Neural progenitor cell (in vitro differentiated cells): ENCODE data around the gene TMEM108. TPM values are rescaled to one million over a fixed set of nuclear protein-coding genes. Genes with fewer than 3 reads are reported as not detected.

ENCODE experiments used
- DNase-seq: peaks from one replicate; pipeline ENCODE4 v3.0.0-alpha.2; 2016; ENCODE audit warnings: low spot score
- H2AFZ ChIP-seq: fragments of 200-600 bp; sonication (generic); replicated peaks from 2 replicates; pipeline ENCODE4 v1.6.1; 2016; ENCODE audit warnings: antibody characterized with exemption
- H3F3A ChIP-seq: fragments of 200-600 bp; sonication (generic); 2 replicates; pipeline ENCODE4 v1.6.1; 2016; ENCODE audit warnings: antibody characterized with exemption, low read depth
- H3K27ac ChIP-seq: fragments of 200-600 bp; sonication (generic); 2 replicates; pipeline ENCODE4 v1.5.1; 2016; ENCODE audit warnings: mild to moderate bottlenecking
- H3K27me3 ChIP-seq: fragments of 200-600 bp; sonication (generic); 2 replicates; pipeline ENCODE4 v1.6.1; 2016; ENCODE audit warnings: mild to moderate bottlenecking, moderate library complexity
- H3K36me3 ChIP-seq: fragments of 200-600 bp; sonication (generic); 2 replicates; pipeline ENCODE4 v1.5.1; 2016
- H3K4me1 ChIP-seq: fragments of 200-600 bp; sonication (generic); 2 replicates; pipeline ENCODE4 v1.6.1; 2016; ENCODE audit warnings: mixed run types
- H3K4me2 ChIP-seq: fragments of 200-600 bp; sonication (generic); 2 replicates; pipeline ENCODE4 v1.6.1; 2016
- H3K4me3 ChIP-seq: fragments of 200-600 bp; sonication (generic); 2 replicates; pipeline ENCODE4 v1.5.1; 2016
- H3K79me2 ChIP-seq: fragments of 200-600 bp; sonication (generic); 2 replicates; pipeline ENCODE4 v1.6.1; 2016; ENCODE audit warnings: low read depth
- H3K9ac ChIP-seq: fragments of 200-600 bp; sonication (generic); 2 replicates; pipeline ENCODE4 v1.6.1; 2016
- H3K9me3 ChIP-seq: fragments of 200-600 bp; sonication (generic); 2 replicates; pipeline ENCODE4 v1.5.1; 2016; ENCODE audit warnings: low read depth
- H4K20me1 ChIP-seq: fragments of 200-600 bp; sonication (generic); 2 replicates; pipeline ENCODE4 v1.6.1; 2016; ENCODE audit warnings: low read depth
- H3K27ac Mint-ChIP-seq: 3 replicates; pipeline ENCODE4 v1.8.0; 2021; ENCODE audit warnings: mixed read lengths
- H3K27me3 Mint-ChIP-seq: 2 replicates; pipeline ENCODE4 v1.8.0; 2022; ENCODE audit warnings: low read depth, mild to moderate bottlenecking, inconsistent platforms, moderate library complexity, mixed read lengths; ENCODE audit not compliant: insufficient read depth
- H3K36me3 Mint-ChIP-seq: 3 replicates; pipeline ENCODE4 v1.8.0; 2021; ENCODE audit warnings: mixed read lengths
- H3K4me1 Mint-ChIP-seq: 3 replicates; pipeline ENCODE4 v1.8.0; 2021; ENCODE audit warnings: mixed read lengths
- H3K4me3 Mint-ChIP-seq: 3 replicates; pipeline ENCODE4 v1.8.0; 2021; ENCODE audit warnings: mild to moderate bottlenecking, moderate library complexity, mixed read lengths
- H3K9me3 Mint-ChIP-seq: 3 replicates; pipeline ENCODE4 v1.8.0; 2020; ENCODE audit warnings: mixed read lengths
- EZH2 ChIP-seq: fragments of 200-600 bp; sonication (generic); IDR thresholded peaks from 2 replicates; pipeline ENCODE4 v1.6.1; 2017; ENCODE audit warnings: antibody characterized with exemption, mild to moderate bottlenecking, moderate library complexity
- EZH2phosphoT487 ChIP-seq: fragments of 200-600 bp; sonication (generic); IDR thresholded peaks from 2 replicates; pipeline ENCODE4 v1.6.1; 2017; ENCODE audit warnings: antibody characterized with exemption
- total RNA-seq: library from RNA; depleted of rRNA; stranded (reverse); fragments of >200 nt; gene quantifications from 2 replicates; pipeline ENCODE4 v1.2.3, GENCODE V29; 2015; ENCODE audit warnings: low replicate concordance
- TF ChIP-seq, protein P1 (sequence below): fragments of 200-600 bp; sonication (generic); IDR thresholded peaks from 2 replicates; pipeline ENCODE4 v1.5.1; 2017; ENCODE audit warnings: antibody characterized with exemption, mild to moderate bottlenecking

Gene TMEM108
- total RNA-seq, 1 donor from 2014 or later: 4.8 TPM

DNA sequence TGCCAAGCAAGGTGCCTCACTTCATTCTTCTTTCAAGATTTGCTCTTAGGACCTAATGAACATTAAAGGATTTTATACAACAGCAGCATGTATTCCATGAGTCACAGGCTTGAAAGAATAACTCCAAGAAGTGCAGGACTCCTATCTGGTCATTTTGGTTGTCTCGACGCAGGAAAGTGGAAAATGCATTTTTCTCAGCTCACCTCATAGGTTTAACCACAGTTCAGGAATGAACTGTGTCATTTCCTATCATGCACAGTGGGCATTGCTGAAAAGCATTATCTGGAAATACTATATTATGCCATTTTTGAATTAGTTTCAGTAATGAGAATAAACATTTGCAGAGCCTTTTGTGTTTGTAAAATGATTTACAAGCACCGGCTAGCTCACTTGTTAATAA is 263.0 kb downstream of the TMEM108 start:
- no peak for DNase-seq
- H3K4me1 Mint-ChIP-seq: peaks cover 47% of the 10 kb centered on the region
- H3K27me3 Mint-ChIP-seq: peaks cover 2% of the 10 kb centered on the region
- Histone ChIP-seq H3K4me2 (no peak overlapping the region), H4K20me1 (no peaks in the 10 kb centered on the region), H3K36me3 (no peaks in the 10 kb centered on the region), H3K27ac (no peak overlapping the region), H3K4me1 (peaks cover 6% of the 10 kb centered on the region), H3K9me3 (no peaks in the 10 kb centered on the region), H3K79me2 (no peaks in the 10 kb centered on the region), H2AFZ (no peak overlapping the region), H3K4me3 (no peak overlapping the region), H3K9ac (no peak overlapping the region), H3K27me3 (no peaks in the 10 kb centered on the region), H3F3A (no peaks in the 10 kb centered on the region)
- H3K36me3 Mint-ChIP-seq: no peaks in the 10 kb centered on the region
- H3K27ac Mint-ChIP-seq: peak overlapping the region; percentile 18
- H3K9me3 Mint-ChIP-seq: no peaks in the 10 kb centered on the region
- no peak overlapping the region for H3K4me3 Mint-ChIP-seq
- TF ChIP-seq EZH2phosphoT487: no peak
- TF ChIP-seq, protein P1, sequence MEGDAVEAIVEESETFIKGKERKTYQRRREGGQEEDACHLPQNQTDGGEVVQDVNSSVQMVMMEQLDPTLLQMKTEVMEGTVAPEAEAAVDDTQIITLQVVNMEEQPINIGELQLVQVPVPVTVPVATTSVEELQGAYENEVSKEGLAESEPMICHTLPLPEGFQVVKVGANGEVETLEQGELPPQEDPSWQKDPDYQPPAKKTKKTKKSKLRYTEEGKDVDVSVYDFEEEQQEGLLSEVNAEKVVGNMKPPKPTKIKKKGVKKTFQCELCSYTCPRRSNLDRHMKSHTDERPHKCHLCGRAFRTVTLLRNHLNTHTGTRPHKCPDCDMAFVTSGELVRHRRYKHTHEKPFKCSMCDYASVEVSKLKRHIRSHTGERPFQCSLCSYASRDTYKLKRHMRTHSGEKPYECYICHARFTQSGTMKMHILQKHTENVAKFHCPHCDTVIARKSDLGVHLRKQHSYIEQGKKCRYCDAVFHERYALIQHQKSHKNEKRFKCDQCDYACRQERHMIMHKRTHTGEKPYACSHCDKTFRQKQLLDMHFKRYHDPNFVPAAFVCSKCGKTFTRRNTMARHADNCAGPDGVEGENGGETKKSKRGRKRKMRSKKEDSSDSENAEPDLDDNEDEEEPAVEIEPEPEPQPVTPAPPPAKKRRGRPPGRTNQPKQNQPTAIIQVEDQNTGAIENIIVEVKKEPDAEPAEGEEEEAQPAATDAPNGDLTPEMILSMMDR: no peak
- TF ChIP-seq EZH2: no peak

DNA sequence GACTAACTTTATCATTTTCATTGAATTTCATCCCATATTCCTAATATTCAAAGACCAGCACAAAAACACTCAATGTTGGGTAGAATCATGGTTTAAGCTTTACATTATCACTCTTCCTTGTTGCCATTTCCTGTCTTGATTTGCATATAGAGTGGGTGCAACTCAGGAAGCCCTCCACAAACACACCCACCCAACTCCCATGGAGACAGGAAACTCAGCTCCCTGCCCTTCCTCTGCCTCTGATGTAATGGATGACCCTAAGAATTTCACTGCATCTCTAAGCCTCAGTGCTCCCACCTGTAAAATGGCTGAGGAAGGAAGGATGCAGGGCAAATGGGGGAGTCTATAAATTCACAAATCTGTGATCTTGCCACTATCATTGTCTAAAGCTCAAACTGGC is 263.5 kb downstream of the TMEM108 start:
- no peak overlapping the region for H3K27ac Mint-ChIP-seq
- TF ChIP-seq, protein P1: no peak
- TF ChIP-seq EZH2phosphoT487 (no peak), EZH2 (no peak)

DNA sequence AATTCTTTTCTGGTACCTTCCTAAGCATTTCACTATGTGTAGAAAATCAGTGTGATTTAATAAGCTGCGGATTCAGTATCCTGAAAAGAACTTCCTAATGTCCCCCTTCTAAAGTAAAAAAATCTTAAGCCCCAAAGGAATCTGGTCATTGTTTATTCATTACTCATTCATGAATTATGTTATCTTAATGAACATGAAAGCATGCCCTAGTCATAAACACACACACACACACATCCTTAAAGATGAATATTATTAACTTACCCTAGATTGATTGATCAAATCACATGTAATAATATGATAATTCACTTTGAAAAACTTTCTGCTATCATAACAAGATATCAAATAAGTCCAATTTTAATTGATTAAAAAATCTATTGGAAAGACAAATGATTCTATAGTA is 265.2 kb downstream of the TMEM108 start:
- H3K9me3 ChIP-seq: no peaks in the 10 kb centered on the region
- H3K36me3 ChIP-seq: no peaks in the 10 kb centered on the region
- no peak overlapping the region for H3K27ac ChIP-seq
- H2AFZ ChIP-seq: no peak overlapping the region
- no peak overlapping the region for H3K9ac ChIP-seq
- Mint-ChIP-seq H3K4me1 (peaks cover 30% of the 10 kb centered on the region), H3K27ac (no peak overlapping the region), H3K4me3 (no peak overlapping the region), H3K9me3 (peaks cover 2% of the 10 kb centered on the region), H3K36me3 (no peaks in the 10 kb centered on the region), H3K27me3 (peaks cover 2% of the 10 kb centered on the region)
- no peaks in the 10 kb centered on the region for H3F3A ChIP-seq
- TF ChIP-seq EZH2 (no peak), EZH2phosphoT487 (no peak)
- TF ChIP-seq, protein P1: no peak
- H3K4me3 ChIP-seq: no peak overlapping the region
- H3K4me2 ChIP-seq: no peak overlapping the region
- no peak for DNase-seq
- H3K4me1 ChIP-seq: peaks cover 6% of the 10 kb centered on the region
- H4K20me1 ChIP-seq: no peaks in the 10 kb centered on the region
- H3K79me2 ChIP-seq: no peaks in the 10 kb centered on the region
- no peaks in the 10 kb centered on the region for H3K27me3 ChIP-seq

More for the DNA sequence above, 263.5 kb downstream of the TMEM108 start:
- no peak overlapping the region for H3K9ac ChIP-seq
- DNase-seq: no peak
- H4K20me1 ChIP-seq: no peaks in the 10 kb centered on the region
- no peak overlapping the region for H3K4me3 ChIP-seq
- H3F3A ChIP-seq: no peaks in the 10 kb centered on the region
- H3K4me1 ChIP-seq: peaks cover 6% of the 10 kb centered on the region
- Mint-ChIP-seq H3K4me3 (no peak overlapping the region), H3K9me3 (no peaks in the 10 kb centered on the region), H3K27me3 (peaks cover 2% of the 10 kb centered on the region), H3K4me1 (peaks cover 41% of the 10 kb centered on the region), H3K36me3 (no peaks in the 10 kb centered on the region)
- no peak overlapping the region for H2AFZ ChIP-seq
- no peaks in the 10 kb centered on the region for H3K27me3 ChIP-seq
- no peaks in the 10 kb centered on the region for H3K9me3 ChIP-seq
- H3K27ac ChIP-seq: no peak overlapping the region
- H3K4me2 ChIP-seq: no peak overlapping the region
- H3K36me3 ChIP-seq: no peaks in the 10 kb centered on the region
- no peaks in the 10 kb centered on the region for H3K79me2 ChIP-seq
